GM15510 (cell line): ENCODE results near the gene RAB3GAP2.

Experiments used
- POLR2A ChIP-seq: IDR thresholded peaks from 3 replicates; pipeline ENCODE4 v1.6.1; 2011; ENCODE audit warnings: borderline replicate concordance; ENCODE audit not compliant: insufficient read length; ENCODE audit errors: extremely low read depth

The RAB3GAP2 gene

GRCh38 chr1:220123889-220124288 lies 148.4 kb downstream of the RAB3GAP2 start:
- TF ChIP-seq POLR2A = no peak

GRCh38 chr1:220123066-220123465 lies 149.2 kb downstream of the RAB3GAP2 start:
- no peak for TF ChIP-seq POLR2A

GRCh38 chr1:220121791-220122530 lies 150.3 kb downstream of the RAB3GAP2 start:
- TF ChIP-seq POLR2A = no peak

GRCh38 chr1:220119043-220119512 lies 153.2 kb downstream of the RAB3GAP2 start:
- no peak for TF ChIP-seq POLR2A

GRCh38 chr1:220113136-220113695 lies 159.0 kb downstream of the RAB3GAP2 start:
- no peak for TF ChIP-seq POLR2A

- no peak for TF ChIP-seq POLR2A
These were observed 172.4 kb downstream of the RAB3GAP2 start for GRCh38 chr1:220099826-220100225.
